NCI-H1092 (cell line): ENCODE results near the gene PRND.
"Not testable (repeated sequence)": the region's sequence is repeated elsewhere in the genome, so short reads cannot be mapped to it uniquely, and the experiment has no call there.

Experiments
- DNase-seq: peaks from one replicate; lab custom pipeline; 2025; lab: John Stamatoyannopoulos, UW

PRND gene, protein sequence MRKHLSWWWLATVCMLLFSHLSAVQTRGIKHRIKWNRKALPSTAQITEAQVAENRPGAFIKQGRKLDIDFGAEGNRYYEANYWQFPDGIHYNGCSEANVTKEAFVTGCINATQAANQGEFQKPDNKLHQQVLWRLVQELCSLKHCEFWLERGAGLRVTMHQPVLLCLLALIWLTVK

DNA sequence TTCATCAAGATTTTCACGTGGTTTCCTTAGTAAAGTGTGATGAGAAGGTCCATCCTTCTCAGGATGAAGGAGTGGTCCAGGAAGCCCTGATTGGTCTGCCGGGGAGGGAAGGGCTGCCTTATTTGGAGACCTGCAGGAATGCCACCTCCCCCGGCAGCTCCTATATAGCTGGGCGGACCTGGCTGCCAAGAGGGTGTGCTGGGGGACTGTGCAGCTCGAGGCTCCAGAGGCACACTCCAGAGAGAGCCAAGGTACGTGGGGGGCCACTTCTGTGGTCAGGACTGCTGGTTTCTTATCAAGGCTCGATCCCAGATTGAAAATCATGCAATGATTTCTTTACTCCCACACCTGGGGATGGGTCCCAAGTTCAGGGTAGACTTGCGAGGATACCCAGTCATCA is at the start of gene PRND:
Gene PRND, plus strand, starts transcription at position 191 of the 400 bp plus-strand sequence. CDS start 2,643 bp downstream, outside the sequence.
- no peak for DNase-seq

DNA sequence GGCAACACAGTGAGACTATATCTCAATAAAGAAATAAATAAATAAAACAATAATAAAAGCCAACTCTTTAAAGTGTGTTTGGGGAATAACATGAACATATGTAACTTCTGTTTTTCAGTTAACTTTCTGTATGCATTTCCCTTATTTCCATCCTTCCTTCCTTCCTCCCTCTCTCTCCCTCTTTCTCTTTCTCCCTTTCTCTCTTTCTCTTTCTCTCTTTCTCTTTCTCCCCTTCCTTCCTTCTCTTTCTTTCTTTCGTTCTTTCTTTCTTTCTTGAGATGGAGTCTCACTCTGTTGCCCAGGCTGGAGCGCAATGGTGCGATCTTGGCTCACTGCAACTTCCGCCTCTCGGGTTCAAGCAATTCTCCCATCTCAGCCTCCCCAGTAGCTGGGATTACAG is 48.8 kb upstream of the PRND start:
- no peak for DNase-seq

DNA sequence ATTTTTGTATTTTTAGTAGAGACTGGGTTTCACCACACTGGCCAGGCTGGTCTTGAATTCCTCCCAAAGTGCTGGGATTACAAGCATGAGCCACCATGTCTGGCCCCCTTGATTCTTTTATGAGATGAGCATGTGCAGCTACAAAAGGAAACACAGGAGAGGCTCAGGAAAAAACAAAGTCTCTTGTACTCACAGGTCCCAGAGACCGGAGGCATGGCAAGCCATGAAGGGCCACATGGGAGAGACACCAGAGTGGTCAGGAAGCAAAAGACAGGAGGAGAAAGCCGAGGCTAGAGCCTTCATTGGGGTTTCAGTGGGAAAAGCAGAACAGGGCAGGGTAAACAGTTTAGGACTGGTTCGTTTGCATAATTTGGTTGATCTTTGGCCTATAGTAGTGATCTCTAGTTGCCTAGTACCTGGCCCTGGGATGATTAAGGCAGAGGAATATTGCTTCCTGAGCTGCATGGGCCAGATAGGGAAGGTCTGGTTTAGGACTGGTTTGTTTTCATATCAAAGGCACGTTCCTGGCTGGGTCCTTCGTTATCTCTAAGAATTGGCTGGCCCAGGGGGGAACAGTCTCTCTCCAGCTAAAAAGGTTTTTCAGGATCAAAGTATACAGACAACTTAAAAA is 48.2 kb upstream of the PRND start:
- no peak for DNase-seq

DNA sequence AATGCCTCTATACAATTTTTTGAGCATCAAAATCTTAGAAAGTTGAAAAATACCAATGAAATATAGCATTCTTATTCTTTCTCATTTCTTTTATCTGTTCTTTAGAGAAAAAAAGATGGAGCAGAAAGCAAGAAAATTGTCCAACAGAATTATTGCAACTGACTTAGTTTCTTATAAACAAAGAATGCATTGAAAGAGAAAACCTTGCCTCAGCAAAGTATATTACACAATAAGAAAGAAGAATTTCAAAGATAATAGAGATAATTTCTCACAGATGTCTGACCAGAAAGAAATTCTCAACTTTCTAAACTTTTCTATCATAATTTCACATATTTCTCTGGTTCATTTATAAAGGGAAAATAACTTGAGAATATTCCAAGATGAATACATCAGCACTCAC is 47.0 kb upstream of the PRND start:
- DNase-seq, result no peak

DNA sequence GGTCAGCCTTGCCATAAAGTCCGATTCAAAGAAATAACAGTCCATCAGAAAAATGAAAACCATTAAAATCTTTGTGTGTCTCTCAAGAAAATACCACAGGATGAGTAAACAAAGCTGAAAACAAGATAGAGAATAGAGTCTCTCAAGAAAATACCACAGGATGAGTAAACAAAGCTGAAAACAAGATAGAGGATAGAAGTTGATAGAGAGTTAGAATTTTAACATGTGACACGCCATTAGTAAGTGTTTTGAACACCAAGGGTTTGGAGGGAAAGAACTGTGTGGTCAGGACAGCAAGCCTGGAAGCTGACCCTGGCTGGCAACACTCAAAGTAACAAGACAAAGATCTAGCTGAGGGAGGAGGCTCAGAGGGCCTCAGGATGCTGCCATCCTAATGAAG is 43.9 kb upstream of the PRND start:
- DNase-seq, result no peak

DNA sequence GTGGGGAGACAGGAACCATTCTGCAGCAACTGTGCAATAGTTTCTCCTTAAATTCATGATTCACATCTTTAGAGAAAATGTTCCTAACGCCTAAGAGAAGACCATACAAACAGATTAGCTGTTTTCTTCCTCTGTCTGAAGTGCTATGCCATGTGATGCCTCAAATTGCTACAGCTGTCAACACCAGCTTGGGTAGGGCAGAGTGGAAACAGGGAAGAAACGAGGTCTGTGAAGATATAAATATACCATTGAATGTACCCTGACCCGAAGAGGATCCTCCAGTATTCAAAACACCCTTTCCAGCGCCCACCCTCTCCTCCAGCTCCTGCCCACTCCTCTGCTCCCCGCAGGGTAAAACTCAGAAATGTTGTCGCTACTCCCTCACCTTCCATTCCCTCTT is 40.3 kb upstream of the PRND start:
- no peak for DNase-seq

DNA sequence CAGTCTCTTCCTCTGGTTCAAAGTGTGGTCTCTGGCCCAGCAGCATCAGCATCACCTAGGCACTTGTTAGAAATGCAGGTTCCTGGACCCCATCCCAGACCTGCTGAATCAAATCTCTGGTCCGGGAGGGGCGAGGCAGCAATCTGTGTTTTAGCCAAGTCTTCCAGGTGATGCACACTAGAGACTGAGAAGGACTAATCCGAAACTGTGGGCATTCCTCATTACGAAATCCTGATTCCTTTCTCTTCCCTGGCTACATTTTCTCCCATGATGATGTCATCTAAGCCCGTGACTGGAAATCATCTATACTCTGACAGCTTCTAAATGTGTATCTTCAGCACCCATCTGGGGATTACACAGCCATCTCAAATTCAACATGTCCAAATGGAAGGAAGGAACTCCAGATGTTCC is 39.7 kb upstream of the PRND start:
- DNase-seq, result no peak

DNA sequence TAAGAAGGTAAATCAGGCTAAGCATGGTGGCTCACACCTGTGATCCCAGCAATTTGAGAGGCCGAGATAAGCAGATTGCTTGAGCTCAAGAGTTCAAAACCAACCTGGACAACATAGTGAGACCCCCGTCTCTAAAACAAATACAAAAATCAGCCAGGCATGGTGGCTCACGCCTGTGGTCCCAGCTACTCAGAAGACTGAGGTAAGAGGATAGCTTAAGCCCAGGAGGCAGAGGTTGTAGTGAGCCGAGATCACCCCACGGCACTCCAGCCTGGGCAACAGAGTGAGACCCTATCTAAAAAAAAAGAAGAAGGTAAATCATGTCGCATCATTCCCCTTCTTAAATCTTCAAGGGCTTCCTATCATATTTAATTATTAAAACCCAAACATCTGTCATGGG is 39.0 kb upstream of the PRND start:
- DNase-seq, result no peak

DNA sequence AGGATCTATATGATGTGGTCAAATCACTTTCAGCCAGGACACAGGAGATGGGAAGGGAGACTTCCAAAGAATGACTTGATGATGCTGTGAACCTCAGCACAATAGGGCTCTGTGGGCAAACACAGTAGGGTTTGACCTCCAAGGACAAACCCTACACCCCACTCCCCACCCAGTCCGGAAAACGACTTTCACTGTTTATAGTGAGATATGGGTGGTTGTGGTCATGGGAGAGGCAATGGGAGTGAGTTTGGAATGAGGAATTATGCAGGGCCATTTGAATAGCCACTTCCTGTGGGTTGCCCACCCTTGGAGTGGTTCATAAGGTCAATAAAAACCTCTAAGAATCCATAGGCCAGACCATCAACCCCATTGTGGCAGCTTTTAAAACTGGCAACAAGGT is 38.4 kb upstream of the PRND start:
- DNase-seq, result no peak

DNA sequence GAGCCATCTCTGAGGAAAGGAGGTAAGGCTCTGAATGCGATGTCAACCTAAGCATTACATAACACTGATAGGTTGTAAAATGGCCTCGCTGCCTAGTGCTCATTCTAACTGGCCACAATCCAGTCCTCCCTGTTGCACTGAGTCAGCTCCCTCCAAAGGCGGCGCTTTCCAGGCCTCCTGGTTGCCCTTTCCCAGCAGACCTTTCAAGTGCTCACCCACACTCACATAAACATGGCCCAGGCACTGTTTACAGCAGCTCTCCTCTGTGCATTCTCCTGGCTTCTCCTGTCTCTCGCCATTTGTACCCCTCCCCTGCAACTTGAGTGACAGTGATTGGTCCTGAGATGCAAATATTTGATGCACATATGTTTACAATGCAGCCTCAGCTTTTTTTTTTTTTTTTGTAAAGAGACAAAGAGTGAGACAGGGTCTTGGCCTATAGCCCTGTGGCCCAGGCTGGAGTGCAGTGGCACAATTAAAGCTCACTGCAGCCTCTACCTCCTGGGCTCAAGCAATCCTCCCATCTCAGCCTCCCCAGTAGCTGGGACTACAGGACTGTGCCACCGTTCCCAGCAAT is 36.8 kb upstream of the PRND start:
- no peak for DNase-seq

DNA sequence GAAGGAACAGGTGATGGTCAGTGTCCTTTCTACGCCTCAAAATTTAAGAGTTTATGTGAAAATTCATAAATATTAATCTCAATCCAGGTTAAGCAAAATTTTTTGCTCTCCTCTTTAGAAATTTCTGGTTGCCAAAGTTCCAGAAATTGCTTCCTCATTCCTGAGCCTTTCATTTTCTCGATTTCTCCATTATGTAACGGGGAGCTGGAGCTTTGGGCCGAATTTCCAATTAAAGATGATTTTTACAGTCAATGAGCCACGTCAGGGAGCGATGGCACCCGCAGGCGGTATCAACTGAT is 35.8 kb upstream of the PRND start:
- DNase-seq, result no peak

DNA sequence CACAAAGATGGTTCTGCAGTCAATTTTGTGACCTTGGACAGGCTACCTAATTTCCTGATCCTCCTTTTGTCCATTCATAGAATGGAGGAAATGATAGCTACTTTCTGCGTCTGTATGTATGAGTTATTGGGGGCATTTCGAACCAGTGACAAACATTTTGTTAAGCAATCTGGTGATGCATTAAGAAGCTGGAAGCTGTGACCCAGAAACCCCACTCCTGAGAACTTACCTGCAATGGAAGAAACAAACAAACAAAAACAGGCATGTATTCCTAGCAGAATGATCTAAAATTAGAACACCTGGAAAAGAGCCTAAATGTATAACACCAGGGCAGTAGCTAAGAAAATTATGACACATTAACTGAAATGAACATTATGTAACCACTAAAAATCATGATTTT is 33.4 kb upstream of the PRND start:
- no peak for DNase-seq

DNA sequence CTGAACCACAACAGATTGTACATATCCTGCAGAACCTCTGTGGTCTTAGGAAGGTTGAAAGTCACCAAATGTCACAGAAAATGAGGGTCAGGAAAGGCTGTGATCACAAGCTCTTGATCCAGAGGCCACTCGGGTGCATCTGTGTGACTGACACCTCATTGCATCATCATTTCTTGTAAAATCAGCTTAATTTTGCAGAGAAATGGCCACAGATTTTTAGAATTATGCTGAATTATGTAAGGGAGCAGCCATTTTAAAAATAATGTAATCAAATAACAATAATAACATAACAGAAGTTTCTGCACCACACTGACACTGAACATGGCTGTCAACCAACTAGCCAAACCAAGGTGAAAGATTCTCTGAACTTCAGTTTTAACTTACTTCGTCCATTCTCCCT is 32.5 kb upstream of the PRND start:
- no peak for DNase-seq

DNA sequence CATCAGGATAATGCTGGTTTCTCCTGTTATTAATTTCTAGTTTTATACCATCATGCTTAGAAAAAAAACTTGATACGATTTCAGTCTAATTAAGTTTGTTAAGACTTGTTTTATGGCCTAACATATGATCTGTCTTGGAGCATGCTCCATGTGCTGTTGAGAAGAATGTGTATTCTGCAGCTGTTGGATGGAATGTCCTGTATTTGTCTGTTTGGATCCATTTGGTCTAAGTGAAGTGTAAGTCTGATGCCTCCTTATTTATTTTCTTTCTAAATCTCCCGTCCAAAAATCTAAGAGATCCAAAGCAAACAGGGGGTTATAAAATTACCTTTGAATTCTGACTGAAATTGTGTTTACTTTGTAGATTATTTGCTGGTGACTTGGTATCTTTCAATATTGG is 30.0 kb upstream of the PRND start:
- DNase-seq, result no peak

DNA sequence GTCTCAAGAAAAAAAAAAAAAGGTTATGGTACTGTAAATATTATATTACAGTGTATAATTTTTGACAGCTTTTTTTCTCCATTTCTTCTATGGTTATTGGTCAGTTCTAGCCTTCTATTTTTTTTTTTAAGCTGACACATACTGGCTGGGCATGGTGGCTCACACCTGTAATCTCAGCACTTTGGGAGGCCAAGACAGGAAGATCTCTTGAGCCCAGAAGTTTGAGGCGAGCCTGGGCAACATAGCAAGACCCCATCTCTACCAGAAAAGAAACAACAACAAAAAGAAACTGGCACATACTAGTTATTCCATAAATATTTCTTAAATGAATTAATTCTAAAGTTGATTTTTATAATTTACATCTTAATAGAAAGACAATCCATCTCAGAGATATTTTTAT is 27.6 kb upstream of the PRND start:
- DNase-seq, result no peak

DNA sequence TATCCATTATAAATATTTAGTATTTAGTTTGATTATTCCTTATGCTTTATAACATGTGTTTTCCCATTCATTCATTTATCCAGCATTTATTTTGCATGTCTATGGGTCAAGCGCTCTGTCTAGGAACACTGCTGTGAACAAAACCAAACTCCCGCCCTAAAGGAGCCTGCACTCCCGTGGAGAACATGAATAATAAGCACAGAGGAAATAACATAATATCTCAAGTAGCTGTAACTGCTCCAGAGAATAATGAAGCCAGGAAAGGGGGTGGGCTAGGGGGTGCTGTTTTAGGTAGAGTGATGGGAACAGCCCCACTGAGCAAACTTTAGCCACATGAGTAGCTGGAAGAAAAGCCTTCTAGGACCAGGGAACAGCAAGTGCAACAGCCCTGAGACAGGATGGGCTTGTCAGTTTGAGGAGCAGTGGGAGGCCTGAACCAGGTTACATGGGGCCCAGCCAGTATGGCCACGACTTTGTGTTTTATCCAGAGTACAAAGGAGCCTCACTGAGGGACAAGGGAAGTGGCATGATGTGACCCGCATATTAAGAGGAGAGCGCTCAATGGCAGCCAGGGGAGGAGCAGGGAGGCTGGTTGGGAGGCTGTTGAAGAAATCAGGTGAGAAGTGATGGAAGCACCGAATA is 24.4 kb upstream of the PRND start:
- no peak for DNase-seq

DNA sequence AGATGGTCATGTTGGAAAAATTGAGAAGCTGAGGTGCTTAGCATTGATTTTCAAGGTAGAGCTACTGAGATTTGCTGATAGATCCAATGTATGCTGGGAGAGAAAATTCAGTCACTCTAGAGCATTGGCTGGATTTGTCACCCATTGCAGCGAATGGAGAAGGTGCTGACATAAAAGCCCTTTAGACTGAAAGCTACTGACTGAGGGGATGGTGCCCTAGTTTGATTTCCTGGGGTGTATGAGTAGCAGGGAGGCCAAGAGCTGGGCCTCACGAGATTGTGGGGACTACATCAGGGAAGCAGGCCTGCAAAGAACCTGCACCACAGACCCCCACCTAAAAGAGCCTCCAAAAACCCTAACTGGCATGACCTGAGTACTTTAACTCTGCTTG is 23.9 kb upstream of the PRND start:
- no peak for DNase-seq

DNA sequence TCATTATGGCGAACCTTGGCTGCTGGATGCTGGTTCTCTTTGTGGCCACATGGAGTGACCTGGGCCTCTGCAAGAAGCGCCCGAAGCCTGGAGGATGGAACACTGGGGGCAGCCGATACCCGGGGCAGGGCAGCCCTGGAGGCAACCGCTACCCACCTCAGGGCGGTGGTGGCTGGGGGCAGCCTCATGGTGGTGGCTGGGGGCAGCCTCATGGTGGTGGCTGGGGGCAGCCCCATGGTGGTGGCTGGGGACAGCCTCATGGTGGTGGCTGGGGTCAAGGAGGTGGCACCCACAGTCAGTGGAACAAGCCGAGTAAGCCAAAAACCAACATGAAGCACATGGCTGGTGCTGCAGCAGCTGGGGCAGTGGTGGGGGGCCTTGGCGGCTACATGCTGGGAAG is 22.5 kb upstream of the PRND start:
- no peak for DNase-seq

DNA sequence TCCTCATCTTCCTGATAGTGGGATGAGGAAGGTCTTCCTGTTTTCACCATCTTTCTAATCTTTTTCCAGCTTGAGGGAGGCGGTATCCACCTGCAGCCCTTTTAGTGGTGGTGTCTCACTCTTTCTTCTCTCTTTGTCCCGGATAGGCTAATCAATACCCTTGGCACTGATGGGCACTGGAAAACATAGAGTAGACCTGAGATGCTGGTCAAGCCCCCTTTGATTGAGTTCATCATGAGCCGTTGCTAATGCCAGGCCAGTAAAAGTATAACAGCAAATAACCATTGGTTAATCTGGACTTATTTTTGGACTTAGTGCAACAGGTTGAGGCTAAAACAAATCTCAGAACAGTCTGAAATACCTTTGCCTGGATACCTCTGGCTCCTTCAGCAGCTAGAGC is 21.8 kb upstream of the PRND start:
- DNase-seq, result no peak

DNA sequence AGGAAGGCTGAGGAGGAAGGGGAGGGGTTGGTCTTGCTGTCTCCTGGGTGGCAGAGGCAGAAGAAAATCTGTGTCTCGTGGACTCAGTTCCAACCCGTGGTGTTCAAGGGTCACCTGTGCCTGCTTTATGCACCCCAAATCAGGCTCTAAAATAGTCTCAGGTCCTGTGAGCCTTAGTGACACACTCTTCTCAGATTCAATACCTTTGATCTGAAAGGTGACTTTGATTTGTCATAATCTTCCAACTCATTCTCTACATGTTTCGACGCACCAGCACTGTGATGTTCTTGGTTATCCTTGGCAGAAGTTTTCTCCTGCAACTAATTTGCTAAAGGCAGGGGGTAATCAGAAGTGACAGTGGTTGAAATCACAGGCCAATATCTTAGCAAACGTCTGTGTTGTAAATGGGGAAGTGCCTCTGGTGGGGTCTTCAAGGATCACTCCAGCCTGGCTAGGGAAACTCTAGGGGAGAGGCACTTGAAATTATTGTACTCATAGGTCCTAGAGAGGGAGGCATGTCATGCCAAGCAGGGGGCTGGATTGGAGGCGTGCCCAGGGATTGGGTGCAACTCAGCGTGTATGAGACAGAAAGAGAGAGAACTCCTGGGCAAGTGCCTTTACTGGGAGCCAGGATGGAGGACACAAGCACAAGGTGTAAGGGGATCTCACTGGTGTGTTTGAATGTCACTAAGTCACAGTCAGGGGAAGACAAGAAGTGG is 19.0 kb upstream of the PRND start:
- DNase-seq, result no peak

DNA sequence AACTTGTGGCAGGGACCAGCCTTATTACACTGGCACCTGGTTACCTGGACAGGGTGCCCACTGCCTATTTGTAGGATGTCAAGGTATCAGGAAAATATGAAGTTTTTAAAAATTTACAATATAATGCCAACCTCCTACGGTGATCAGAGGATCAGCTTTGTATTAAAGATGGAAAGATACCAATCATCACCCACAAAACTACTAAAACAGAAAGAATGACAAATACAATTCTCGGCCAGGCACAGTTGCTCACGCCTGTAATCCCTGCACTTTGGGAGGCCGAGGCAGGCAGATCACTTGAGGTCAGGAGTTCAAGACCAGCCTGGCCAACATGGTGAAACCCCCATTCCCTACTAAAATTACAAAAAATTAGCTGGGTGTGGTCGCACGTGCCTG is 18.4 kb upstream of the PRND start:
- DNase-seq, result no peak

DNA sequence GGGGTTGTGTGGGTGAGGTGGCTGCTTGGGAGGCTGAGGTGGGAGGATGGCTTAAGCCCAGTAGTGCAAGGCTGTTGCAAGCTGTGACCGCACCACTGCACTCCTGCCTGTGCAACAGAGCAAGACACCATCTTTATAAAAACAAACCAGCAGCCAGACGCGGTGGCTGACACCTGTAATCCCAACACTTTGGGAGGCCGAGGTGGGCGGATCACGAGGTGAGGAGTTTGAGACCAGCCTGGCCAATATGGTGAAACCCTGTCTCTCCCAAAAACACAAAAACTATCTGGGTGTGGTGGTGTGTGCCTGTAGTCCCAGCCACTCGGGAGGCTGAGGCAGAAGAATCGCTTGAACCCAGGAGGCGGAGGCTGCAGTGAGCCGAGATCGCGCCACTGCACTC is 14.8 kb upstream of the PRND start:
- DNase-seq, result not testable (repeated sequence)

DNA sequence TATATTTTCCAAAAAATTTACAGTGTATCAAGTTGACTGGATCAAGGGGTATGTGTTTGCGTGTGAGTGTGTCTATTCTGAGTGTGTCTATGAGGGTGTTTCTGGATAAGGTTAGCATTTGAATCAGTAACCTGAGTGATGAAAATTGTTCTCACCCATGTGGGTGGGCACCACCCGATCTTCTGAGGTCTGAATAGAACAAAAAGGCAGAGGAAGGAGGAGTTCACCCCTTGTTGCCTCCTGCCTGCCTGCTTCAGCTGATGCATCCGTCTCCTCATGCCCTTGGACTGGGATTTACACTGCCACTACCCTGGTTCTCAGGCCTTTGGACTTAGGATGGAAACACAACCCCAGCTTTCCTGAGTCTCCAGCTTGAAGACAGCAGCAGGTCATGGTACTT is 13.7 kb upstream of the PRND start:
- no peak for DNase-seq
